ENCODE measurements around the gene RPL38.
A peak's percentile ranks its signal among the peaks of the same experiment; 100 is the strongest.

The RPL38 gene

GRCh38 chr17:74205274-74205673 lies 1.8 kb downstream of the RPL38 start:
- H3K27ac ChIP-seq = peak overlapping the region in 1 of 21 experiments; percentile 90

GRCh38 chr17:74206332-74206818 lies 2.9 kb downstream of the RPL38 start:
- Histone ChIP-seq H3K4me3 (no peak overlapping the region), H3K27ac (no peak overlapping the region)

More at GRCh38 chr17:74205274-74205673, 1.8 kb downstream of the RPL38 start:
- H3K4me3 ChIP-seq = no peak overlapping the region

GRCh38 chr17:74210191-74211140 lies 7.0 kb downstream of the RPL38 start:
- Histone ChIP-seq H3K4me3 (no peak overlapping the region), H3K27ac (peak overlapping the region in 3 of 21 experiments; percentile 11 to 71 (median 25))

- Histone ChIP-seq H3K4me3 (peak overlapping the region in 2 of 7 experiments; percentile 36 to 58), H3K27ac (peak overlapping the region in 8 of 21 experiments; percentile 11 to 84 (median 67))
Observed at GRCh38 chr17:74211141-74211911, 7.8 kb downstream of the RPL38 start.

GRCh38 chr17:74211912-74212208 lies 8.4 kb downstream of the RPL38 start:
- H3K4me3 ChIP-seq = peak overlapping the region; percentile 36 to 58 (median 46)
- peak overlapping the region in 15 of 21 experiments; percentile 25 to 84 (median 71) for H3K27ac ChIP-seq

- H3K27ac ChIP-seq = peak overlapping the region in 20 of 21 experiments; percentile 12 to 84 (median 66)
- peak overlapping the region; percentile 36 to 58 (median 46) for H3K4me3 ChIP-seq
Observed at GRCh38 chr17:74212209-74212912, 8.9 kb downstream of the RPL38 start.

GRCh38 chr17:74212913-74213791 lies 9.7 kb downstream of the RPL38 start, which contains the start of gene TTYH2:
TSS of gene TTYH2 (plus strand) at chr17:74213571. CDS start at chr17:74213588, 17 bp downstream.
- Histone ChIP-seq H3K4me3 (peak within 1 kb of the TSS; percentile 36 to 58 (median 46)), H3K27ac (peak within 1 kb of the TSS; percentile 12 to 84 (median 68))

- Histone ChIP-seq H3K27ac (peak overlapping the region in 19 of 21 experiments; percentile 12 to 84 (median 64)), H3K4me3 (peak overlapping the region; percentile 36 to 58 (median 46))
Observed at GRCh38 chr17:74213861-74214391, 10.4 kb downstream of the RPL38 start.

- Histone ChIP-seq H3K27ac (peak overlapping the region in 8 of 21 experiments; percentile 12 to 80 (median 64)), H3K4me3 (peak overlapping the region in 6 of 7 experiments; percentile 36 to 58 (median 48))
Observed at GRCh38 chr17:74214484-74215341, 11.2 kb downstream of the RPL38 start.

GRCh38 chr17:74215342-74215727 lies 11.9 kb downstream of the RPL38 start:
- H3K27ac ChIP-seq = peak overlapping the region in 1 of 21 experiments; percentile 17
- H3K4me3 ChIP-seq = no peak overlapping the region

GRCh38 chr17:74216505-74216904 lies 13.0 kb downstream of the RPL38 start:
- H3K4me3 ChIP-seq = no peak overlapping the region
- no peak overlapping the region for H3K27ac ChIP-seq

GRCh38 chr17:74217037-74217730 lies 13.7 kb downstream of the RPL38 start:
- Histone ChIP-seq H3K4me3 (no peak overlapping the region), H3K27ac (no peak overlapping the region)

GRCh38 chr17:74217888-74218287 lies 14.4 kb downstream of the RPL38 start:
- H3K27ac ChIP-seq = no peak overlapping the region
- H3K4me3 ChIP-seq = no peak overlapping the region

GRCh38 chr17:74218436-74218835 lies 15.0 kb downstream of the RPL38 start:
- Histone ChIP-seq H3K27ac (no peak overlapping the region), H3K4me3 (no peak overlapping the region)

- Histone ChIP-seq H3K4me3 (no peak overlapping the region), H3K27ac (no peak overlapping the region)
Observed at GRCh38 chr17:74219576-74220133, 16.2 kb downstream of the RPL38 start.

- Histone ChIP-seq H3K27ac (no peak overlapping the region), H3K4me3 (no peak overlapping the region)
Observed at GRCh38 chr17:74220219-74220618, 16.7 kb downstream of the RPL38 start.
